HG03025 (cell line): ENCODE data around the gene RPIA.

ENCODE experiments used
- ATAC-seq: cut with Tn5 transposase; IDR thresholded peaks from one replicate; pipeline ENCODE4 v1.9.1; 2021; ENCODE audit warnings: mild to moderate bottlenecking, moderate library complexity; ENCODE audit not compliant: unreplicated experiment, low FRiP score

The RPIA gene

DNA sequence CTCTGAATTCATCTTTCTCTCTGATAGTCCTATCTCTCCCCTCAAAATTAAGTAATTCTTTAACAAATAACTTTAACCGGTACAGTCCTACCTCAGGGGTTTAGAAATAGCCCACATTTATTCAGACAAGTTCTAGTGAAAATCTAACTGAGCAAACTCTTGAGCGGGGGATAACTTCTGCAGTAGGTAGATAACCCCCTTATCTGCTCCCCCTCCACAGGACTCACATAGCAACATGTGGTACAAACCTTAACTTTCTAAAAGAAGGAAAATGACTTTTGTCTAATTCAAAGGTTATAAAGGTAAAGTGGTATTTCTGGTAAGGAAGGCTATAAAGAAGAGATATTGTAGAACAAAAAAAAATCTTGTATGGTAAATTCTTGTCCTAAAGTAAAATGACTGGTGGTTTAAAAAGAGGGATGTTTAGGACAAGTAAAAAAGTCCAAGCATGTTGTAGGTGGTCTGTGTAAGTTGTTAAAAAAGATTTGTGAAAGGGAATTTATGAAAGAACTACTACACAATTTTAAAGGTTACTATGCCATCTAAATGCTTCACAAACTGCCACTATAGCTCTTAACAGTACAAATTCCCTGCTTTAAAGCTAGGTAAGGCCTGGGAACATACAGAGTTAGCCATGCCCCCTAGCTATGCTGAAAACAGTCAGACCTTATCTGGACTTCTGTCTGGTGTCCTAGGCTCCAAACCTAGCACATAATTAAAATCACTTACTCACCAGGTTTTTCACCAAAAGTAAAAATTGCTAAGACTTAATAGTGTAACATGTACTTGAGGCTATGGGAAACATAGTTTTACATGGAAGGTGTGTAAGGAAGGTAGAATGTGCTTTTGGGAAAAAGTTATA, 8.1 kb upstream of the RPIA start:
- no peak for ATAC-seq

DNA sequence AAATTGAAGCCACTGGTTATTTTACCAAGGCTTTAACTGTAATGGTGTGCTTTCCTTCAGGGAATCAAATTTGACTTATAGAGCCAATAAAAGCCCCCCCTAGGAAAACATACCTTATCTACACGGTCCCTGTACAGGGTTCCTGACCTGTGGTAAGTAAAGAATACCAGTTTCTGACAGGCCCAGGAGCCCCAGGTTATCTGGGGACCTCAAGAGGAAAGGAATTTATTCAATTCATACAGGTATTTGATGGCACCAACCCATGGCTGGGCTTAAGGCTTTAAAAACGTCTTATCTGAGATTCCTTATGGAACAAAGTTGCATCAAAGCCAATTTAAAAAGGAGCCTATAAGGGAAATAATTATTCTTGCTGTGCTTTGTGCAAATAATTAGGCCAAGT, 7.0 kb upstream of the RPIA start:
- no peak for ATAC-seq

DNA sequence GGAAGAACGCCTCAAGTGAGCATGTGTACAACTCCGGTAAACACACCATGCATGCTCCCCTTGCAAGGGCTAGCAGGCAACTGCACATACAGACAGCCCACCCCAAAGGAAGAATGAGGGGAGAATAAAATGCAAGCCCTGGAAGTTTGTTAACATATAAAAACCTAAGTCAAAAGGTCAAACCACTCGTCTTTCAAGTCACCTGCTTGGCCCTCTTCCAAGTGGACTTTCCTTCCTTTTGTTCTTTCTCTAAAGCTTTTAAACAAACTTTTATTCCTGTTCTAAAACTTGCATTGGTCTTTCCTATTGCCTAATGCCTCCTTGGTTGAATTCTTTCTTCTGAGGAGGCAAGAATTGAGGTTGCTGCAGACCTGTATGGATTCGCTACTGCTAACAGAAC, 5.2 kb upstream of the RPIA start:
- no peak for ATAC-seq

DNA sequence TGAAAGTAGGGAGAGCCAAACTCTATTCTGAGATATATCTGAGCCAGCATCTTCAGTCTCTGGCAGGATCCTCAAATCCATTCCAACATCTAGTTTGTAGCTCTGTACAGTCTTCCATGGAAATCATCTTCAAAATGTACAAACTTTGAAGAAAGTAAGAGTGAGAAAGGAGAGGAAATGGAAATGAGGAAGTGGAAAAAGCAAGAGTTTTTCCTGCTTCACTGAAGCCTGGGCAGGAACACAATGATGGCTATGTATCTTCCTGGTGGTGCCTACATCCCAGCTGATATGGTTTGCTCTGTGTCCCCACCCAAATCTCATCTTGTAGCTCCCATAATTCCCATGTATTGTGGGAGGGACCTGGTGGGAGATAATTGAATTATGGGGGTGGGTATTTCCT, 4.1 kb upstream of the RPIA start:
- ATAC-seq, result no peak

DNA sequence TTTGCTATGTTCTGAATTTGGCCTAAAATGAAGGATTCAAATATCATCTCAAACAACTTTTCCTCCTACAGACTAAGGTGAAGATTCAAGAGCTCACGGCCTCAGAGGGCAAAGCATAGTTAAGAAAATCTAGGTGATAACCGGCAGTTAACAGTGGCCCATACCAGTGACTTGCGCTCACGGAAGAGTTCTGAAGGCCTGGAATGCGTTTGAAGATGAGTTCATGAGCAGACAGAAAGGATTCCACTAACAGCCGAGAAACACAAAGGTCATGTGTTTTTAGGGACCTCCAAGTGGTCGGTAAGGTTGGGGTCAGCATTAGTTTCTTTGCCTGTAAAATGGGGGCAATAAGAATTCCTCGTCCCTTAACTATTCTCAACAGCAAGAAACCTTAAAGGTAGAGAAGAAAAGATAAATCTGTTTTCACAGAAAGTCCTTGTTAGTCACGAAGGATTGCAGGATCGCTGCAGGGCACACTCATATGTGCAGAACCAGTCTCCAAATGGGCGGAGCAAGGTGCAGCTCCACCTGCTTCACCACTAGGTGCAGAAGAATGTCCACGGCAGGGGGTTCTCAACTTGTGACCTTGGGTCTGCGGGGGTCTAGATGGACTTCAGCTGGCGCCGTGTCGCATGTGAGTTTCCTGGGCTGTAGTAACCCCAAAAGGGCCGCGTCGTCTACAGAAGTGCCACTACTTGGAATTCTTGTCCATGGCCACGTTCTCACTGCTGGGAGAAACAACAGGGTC, 708 bp upstream of the RPIA start:
- ATAC-seq, result peak; percentile 17

DNA sequence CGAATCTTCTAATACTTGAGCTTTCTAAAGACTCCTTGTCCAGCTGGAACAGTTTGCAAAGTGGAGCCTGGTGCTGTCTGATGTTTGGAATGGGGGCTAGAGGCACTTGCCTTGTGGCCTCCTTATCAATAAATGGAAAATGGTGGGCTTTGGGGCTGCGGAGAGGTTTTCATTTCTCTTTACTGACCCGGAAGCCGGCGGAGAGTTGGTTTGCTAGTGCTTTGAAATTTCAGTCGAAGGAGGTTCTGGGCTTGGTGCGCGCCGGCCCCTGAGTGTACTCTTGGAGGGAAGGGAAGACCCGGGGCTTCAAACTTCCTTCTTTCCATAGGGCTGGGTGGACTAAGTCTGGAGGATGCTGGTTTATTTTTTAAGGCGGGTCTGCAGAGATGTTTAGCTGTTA, 714 bp downstream of the RPIA start:
- no peak for ATAC-seq

DNA sequence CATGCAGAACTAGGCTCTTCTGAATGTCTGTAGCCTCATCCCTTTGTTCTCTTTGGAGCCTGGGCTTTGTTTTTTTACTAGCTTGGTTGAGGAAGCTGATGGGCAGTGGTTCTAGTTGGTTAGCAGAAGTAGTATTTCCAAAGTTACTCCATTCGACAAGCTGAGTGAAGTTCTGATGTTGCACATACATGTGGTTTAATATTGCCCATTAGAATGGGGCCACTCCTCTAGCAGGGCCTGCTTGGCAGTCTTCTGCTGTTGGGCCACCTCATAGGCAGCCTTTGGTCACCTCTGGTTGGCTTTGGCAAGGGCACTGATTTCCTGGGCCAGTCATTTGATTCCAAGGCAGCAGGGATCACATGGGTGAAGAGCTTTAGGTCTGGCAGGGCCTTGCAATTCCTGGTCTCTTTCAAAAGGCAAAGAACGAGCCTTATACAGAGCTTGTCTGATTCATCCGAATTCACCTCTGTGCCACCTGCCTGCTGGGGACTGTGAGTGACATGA, 2.5 kb downstream of the RPIA start:
- ATAC-seq, result no peak

DNA sequence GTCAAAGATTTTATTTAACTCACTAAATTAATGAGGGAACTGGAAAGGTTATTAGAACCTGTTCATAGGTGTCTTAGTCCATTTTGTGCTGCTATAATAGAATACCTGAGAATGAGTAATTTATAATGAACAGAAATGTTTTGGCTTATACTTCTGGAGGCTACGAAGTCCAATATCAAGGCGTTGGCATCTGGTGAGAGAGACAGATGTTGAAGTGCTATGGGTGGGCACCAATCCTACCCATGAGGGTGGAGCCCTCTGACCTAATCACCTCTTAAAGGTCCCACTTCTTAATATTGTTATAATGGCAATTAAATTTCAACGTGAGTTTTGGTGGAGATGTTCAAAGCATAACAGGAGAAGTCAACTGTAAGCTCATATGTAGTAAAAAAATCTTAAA, 5.1 kb downstream of the RPIA start:
- no peak for ATAC-seq

DNA sequence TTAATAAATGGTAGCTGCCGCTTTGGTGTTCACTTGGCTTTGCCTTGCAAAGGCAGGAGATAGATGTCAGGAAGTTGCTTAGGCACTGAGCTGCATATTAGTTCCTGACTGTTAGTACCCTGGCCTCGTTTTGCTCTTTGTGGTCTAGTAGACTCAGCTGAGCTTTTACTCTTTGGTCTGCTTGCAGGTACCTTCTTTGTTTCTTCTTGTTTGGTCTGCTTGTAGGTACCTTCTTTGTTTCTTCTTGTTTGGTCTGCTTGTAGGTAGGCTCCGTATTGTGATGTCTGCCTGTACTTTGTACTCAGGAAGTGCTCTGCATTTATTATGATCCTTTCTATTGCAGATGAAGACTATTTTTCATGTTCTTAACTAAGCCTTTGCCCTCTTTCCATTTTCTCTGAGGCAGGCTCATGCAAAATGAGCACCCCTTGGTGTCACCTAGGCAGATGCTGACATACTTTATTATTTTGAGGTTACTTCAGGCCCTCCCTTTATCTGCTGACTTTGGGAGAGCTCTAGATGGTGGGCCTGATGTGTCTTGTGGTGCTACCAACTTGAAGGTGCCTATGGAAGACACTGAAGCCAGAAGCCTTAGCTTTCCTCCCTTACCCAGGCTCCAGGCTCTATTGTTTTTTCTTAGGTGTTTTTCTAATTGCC, 6.0 kb downstream of the RPIA start:
- no peak for ATAC-seq

DNA sequence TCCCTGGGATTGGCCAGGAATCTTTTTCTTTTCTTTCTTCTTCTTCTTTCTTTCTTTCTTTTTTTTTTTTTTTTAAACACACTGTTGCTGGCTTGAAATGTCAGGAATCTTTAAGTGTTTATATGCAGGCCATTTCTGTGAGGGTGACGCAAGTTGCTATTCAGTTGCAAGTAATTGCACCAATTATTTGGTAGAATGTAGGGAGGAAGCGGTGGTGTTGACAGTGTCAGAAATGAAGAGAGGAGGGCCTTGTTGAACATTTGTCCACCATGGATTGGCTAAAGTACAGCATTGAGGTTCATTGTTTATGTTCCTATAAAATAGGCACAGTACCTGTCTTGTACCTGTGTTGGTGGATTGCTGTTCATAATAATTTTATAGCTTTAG, 6.5 kb downstream of the RPIA start:
- no peak for ATAC-seq

DNA sequence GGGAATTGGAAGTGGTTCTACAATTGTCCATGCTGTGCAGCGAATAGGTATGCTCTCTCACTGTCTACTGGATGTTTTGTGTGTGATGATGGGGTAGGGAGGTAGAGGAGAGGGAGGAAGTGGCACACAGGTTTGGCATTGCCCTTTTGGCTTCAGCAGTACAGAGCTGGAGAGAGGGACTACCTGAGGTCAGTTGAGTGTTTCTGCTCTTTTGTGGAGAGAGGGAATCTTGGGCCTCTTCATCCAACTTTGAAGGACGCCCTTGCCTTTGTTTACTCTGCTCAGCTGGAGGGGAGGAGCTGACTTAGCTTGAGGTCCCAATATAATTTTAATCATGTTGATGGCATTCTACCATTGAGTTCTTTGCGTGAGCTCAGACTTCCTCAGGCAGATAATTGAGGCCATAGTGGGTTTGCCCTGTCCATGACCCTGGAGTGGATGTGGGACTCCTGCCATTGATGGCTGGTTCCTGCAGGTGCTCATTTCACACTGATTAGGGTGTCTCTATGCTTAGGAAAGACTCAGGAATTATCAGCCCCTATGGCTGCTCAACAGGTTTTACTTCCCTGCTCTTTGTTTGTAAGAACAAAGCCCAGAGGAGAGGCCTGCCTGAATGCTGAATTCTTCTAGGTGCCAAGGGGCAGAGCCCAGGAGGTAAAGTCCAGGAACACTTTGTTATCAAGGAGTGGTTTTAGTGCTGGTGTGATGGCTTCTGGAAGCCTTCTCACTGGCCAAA, 7.2 kb downstream of the RPIA start:
- ATAC-seq, result no peak

DNA sequence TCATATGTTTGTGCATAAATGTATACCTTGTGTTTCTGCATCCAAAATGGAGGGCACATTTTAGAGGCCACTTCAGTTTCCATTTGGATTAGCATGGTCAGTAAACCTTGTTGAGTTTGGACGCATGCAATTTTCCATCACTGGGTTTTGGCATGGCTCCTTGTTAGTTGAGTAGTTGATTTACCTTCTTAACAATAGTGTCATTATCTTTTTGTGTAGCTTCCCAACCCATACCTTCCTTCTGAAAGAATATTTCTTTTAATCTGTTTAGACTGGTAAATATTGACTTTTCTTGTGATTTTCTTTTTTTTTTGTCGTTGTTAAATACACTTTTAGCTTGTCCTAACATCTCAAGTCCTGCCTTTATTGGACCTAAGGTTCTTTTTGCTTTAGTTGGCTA, 15.5 kb downstream of the RPIA start:
- no peak for ATAC-seq

DNA sequence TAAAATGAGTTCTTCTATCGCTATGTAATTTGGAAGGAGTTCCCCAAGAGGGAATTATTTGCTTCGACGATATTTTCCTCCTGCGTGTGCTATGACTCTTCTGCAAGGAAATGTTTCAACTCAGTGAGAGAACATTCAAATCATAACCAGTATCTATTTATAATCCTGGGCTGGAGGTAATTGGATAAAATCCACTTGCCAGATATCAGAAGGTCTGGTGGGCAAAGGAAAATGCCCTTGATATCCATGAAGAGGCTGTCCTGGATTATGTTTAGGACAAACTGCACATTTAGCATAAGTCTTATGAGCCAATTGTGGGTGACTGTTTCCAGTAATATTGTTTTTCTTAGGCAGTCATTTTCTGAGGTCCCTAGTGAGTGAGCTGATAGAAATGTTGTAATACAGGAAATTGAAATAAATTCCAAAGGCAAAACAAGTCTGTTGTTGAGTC, 17.7 kb downstream of the RPIA start:
- ATAC-seq, result no peak

DNA sequence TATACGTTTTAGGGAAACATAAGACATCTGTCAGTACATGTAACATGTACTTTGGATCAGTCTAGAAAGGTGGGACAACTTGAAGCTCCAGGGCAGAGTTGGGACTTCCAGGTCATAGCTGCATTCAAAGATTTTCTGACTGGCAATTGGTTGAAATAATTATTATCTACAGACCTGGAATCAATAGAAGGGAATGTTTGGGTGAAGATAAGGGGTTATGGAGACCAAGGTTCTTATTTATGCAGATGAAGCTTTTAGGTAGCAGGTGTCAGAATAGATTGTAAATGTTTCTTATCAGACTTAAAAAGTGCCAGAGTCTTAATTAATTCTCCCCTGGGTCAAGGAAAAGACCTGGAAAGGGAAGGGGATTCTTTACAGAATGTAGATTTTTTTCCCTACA, 19.8 kb downstream of the RPIA start:
- ATAC-seq, result no peak

DNA sequence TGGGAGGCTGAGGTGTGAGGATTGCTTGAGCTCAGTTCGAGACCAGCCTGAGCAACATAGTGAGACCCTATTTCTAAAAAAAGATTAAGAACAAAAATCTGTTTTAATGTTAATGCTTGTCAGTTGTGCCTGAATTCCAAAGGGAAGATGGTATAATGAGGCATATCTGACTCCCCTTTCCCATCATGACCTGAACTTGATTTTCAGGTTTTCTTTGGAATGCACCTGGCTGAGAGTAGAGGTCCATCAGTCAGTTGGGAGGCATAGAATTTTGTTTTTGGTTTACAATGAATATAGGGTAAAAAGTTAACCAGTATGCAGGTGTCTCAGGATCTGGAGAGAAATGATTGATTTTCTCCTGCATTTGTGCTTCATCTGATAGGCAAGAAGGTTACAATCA, 20.4 kb downstream of the RPIA start:
- ATAC-seq, result no peak

DNA sequence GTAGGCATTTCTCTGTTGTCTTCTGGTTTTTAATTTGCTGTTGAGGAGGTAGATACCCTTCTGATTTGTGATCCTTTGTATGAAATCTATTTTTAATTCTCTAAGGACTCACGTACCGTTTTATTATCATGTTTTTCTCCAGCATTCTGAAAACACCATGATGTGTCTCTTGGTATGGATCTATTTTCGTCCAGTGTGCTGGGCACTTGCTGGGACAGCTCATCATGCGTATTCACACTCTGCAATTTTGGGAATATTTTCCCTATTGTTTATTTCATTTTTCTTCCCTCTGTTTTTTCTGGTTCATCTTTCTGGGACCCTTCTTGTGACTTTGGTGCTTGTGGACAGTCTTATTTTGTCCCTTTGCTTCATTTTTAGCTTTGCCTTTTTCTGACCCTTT, 21.9 kb downstream of the RPIA start:
- ATAC-seq, result no peak

DNA sequence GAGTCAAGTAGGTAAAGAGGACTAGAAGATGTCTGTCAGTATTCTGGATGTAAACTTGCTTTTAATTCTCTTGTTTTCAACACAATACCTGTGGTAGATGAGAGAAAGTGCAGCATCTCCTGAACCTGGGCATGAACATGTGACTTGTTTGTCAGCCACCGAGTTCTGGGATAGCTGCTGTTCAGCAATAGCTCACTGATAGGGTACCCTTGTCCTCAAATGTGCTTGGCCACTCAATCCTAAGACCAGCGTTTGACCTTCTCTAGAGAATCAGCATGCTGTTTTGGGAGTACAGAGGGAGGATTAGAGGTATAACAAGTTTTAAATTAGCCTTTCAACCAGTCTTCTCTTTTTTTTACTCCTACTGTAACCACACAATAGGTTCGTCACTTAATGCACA, 23.2 kb downstream of the RPIA start:
- no peak for ATAC-seq

DNA sequence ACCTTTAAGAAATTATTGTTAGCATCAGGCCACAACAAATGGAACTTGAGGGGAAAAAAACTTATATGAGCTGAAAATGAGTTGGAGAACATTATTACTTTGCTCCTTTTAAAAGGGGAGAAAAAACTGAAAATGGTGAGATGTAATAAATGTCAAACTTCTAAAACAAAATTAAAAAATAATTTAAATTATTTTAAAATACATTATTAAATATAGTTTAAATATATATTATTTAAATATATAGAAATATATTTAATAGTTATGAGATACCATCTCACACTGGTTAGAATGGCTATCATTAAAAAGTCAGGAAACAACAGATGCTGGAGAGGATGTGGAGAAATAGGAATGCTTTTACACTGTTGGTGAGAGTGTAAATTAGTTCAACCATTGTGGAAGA, 28.9 kb downstream of the RPIA start:
- no peak for ATAC-seq

DNA sequence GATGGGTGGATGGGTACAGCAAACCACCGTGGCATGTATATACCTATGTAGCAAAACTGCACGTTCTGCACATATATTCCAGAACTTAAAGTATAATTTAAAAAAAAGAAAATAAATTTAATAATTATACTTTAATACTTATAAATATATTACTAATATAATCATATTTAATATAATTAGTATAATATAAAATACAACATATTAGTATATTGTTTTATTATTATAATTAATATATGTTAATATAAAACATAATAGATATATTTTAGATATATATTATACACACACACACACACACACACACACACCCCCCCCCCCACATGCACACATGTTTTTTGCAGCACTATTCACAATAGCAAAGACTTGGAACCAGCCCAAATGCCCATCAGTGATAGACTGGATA, 29.8 kb downstream of the RPIA start:
- ATAC-seq, result no peak

DNA sequence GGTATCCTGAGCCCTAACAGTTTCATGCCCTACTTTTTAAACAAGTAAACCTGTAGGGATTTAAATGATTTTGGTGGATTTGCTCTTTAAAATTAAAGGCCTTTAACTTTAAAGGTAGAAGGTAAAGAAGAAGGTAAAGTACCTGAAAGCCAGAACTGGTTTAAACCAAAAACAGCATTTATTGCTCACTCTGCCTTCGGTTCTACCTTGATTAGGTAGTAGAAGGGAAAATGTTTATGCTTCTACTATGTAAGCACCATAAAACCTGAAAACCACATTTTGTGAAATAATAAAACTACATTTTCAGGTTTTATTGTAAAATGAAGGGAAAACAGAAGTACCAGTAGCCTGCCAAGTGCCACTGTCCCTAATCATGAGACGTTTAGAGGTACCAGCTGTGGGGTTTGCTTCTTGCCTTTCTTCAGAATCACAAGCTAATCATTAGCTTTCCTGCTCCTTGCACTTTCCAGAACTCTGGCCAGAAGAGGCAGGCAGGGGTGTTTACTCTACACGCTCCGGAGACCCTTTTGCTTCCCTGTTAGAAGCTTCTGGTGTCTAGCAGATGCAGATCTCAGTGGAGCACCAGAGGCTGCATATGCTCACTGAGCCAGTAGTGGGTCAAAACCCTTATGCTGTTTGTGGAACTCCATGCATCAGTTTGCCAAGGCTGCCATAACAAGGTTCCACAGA, 33.3 kb downstream of the RPIA start:
- no peak for ATAC-seq
